Kidney tubule cell (primary cell): Measurements from ENCODE around the gene SCIN.
"Not testable (repeated sequence)": the region's sequence is repeated elsewhere in the genome, so short reads cannot be mapped to it uniquely, and the experiment has no call there.

ENCODE experiments used
- DNase-seq: peaks from one replicate; pipeline ENCODE4 v3.0.0-alpha.2; 2018; ENCODE audit warnings: low spot score

Gene SCIN

DNA sequence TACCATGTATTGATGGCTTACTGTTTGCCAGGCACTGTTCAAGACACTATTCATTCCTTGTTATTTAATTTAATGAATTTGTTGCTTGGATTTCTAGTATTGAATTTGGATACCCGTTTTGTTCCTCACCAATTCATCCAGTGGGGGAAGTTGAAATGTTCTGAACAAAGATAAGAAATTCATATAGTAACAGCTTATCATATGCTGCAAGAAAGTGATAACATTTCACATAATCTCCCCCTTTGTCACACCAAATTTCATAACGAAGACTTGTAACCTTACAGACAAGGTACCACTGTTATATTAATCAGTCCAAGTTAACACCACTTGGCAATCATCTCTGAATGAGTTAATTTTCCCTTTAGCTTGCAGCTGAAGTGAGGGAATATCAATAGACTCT is 42.1 kb downstream of the SCIN start:
- no peak for DNase-seq

DNA sequence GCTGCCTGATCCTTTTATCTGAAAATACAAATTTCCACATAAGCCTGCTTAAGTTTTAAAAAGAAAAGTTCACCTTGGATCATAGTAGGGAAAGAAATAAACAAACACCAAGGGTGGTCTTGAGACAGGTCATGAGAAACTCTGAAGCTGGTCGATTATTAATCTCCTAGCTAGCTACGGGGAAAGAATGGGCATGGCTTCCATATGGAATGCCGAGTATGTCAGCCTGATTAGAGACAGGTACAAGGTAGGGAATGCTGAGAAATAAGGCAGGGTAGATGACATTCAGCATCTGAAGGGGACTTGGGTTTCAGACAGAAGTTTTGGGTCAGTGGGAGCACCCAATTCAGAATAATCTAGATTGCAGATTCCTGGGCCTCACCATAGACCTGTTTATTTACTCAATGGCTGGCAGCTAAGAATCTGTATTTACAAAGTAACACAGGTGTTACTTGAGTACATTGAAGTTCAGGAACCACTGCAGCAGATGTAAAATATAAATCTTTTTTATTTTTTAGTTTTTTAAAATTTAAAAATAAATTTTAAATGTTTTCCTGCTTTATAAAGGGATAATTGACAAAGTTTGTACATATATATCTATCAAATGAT is 49.0 kb downstream of the SCIN start:
- DNase-seq, result peak; percentile 23

DNA sequence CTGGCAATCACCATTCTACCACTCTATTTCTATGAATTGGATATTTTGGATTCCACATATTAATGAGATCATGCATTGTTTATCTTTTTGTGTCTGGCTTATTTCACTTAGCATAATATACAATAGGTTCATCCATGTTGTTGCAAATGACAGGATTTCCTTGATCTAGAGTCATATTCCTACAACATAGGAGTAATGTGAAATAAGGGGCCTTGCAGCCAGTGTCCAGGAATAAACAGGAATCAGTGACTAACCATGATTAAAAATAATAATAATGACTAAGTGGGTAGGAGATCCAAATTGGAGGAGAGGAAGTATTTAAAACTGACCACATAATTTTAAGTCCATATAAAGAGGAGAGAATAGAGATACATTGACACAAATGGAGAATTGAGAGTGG is 49.9 kb downstream of the SCIN start:
- DNase-seq, result no peak

GRCh38 chr7:12623223-12623622 is 52.7 kb downstream of the SCIN start:
- no peak for DNase-seq

- peak; percentile 55 for DNase-seq
These were observed 53.5 kb downstream of the SCIN start for GRCh38 chr7:12623885-12624498.

- no peak for DNase-seq
These were observed 55.3 kb downstream of the SCIN start for GRCh38 chr7:12625836-12626235.

DNA sequence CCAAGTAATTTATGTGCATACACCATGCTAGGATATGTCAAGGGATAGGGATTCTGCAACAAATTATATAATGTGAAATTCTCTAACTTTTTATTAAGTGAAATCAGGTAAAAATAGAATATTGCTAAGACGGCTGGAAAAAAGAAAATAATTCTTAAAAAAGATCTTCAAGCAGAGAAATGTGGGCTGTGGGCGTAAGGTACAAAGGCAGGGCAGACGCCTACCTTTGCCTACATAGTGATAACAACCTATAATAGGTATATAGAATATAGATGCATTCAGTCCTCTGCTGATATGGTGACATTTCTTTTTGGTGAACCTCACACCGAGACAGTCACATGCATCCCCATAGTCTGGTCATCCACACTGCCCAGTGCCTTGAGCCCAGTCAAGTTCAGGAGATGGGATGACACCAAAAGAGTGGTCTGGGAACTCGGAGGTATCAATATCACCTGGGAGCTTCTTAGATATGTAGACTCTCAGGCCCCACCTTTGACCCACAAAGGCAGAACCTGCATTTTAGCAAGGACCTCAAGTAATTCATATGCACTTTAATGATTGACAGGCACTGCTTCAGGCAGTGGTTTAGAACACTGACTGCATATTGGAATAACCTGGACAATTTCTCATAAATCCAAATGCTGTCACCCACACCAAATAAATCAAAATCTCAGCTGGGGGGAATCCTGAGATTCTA is 59.4 kb downstream of the SCIN start:
- no peak for DNase-seq

DNA sequence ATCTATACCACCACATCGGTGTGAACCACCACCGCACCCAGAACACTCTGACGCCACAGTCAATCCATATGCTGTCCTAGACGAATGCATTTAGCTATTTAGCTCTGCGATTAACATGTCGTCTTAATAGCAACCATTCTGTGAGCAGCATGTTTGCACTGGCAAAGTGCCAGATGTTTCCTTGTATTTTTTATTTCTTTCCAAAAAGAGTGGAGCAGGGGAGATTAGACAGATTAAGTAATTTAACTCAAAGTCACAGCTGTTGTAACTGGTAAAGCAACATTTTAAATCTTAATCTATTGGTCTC is 59.9 kb downstream of the SCIN start:
- no peak for DNase-seq

DNA sequence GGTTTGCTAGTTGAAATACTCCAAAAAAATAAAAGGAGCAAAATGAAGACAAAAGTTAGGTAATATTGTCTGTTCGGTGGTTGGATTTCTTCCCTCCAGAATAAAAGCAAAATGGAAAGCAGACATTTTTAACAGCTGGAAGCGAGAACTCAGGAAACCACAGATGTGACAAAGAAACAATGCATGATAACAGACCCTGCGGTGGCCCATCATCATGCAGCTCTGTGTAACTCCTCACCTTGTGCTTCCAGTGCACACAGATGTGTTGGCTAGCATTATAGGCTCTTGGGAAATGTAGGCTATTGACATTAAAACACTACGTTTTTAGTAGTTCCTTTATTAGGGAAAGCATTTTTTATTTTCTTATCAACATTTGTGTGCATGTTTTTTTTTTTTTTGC is 63.1 kb downstream of the SCIN start:
- no peak for DNase-seq

- DNase-seq, result no peak
These were observed 65.3 kb downstream of the SCIN start for GRCh38 chr7:12635830-12636229.

GRCh38 chr7:12637328-12637727 is 66.8 kb downstream of the SCIN start:
- DNase-seq, result no peak

DNA sequence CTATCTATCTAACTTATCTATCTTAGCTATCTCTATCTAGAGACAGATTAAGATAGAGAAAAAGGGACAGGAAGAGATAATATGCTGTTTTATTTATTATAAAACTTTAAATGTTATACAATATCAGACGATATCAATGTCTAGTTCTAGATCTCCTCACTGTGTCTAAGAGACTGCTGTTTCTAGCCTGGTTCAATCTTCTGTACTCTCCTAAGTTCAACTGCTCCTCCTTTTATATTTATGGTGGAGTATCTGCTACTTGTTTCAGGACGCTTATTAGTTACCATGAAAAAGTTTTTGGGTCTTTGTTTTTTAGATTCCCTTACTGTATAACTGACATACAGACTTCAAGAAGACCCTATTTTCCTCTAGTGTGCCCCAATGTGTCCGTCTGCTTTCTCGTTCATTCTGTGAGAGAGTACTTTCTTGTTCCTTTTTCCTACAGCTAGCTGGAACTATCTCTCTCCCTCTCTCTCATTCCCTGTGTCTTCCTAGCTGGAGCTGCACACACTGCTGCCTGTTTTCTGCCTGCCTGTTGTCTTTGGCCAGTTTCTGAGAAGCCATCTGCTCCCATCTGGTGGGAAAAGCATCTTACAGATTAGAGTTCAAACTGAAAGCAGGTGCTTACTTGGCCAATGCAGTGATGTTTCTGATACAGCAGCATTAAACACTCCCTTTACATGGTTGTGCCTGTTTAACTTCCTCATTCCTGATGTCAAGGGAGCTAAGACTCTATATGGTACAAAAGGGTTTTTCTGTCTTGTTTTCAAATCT is 67.5 kb downstream of the SCIN start:
- DNase-seq, result no peak

DNA sequence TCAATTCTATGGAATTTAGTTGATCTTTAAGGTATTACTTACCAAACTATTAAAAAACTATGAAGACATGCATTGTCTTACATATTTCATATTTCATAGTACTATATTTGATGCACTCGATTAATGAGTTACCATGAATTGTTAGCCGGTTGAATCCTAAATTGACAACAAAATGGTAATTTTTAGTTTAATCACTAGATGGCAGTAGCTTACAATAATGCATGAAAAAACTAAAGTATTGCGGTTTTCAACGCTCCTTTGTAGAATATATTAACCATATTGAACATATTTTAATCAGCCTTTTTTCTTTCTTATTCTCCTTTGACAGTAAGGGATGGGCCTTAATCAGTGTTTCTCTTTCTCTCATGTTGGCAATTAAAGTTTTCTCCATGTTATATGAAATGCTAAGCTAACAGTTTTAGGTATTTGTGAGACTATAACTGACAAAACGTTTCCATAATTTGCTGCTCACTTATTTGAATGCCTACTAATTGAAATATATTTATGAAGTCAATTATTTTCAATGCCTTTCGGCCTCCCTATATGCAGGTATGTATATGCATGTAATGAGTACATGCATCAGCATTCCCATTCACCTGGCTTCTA is 68.4 kb downstream of the SCIN start:
- peak; percentile 57 for DNase-seq

- no peak for DNase-seq
These were observed 70.0 kb downstream of the SCIN start for GRCh38 chr7:12640299-12641096.

- DNase-seq, result no peak
These were observed 70.7 kb downstream of the SCIN start for GRCh38 chr7:12641196-12641595.

- no peak for DNase-seq
These were observed 72.0 kb downstream of the SCIN start for GRCh38 chr7:12642508-12642907.

GRCh38 chr7:12643001-12643643 is 72.6 kb downstream of the SCIN start:
- DNase-seq, result no peak

- DNase-seq, result no peak
These were observed 73.1 kb downstream of the SCIN start for GRCh38 chr7:12643644-12644043.

- DNase-seq, result not testable (repeated sequence)
These were observed 74.7 kb downstream of the SCIN start for GRCh38 chr7:12645212-12645611.

DNA sequence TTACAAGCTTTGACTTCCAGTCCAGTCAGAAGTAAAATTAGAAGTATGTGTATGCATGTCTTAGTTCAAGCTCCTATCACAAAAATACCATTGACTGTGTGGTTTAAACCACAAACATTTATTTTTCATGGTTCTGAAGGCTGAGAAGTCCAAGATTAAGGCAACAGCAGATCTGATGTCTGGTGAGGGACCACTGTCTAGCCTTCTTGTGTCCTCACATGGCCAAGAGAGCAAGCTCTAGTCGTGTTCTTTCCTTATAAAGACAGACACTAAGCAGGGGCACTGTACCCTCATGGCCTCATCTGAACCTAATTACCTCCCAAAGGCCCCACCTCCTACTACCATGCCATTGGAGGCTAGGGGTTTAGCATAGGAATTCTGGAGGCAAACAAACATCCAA is 75.6 kb downstream of the SCIN start:
- DNase-seq, result no peak
